Measurements from ENCODE around the gene SFMBT1.

Gene SFMBT1

GRCh38 chr3:52879581-52879980 is 166.3 kb downstream of the SFMBT1 start:
- DNase-seq: no peak

- no peak for DNase-seq
Observed at GRCh38 chr3:52879090-52879489, 166.8 kb downstream of the SFMBT1 start.

GRCh38 chr3:52877085-52877484 is 168.8 kb downstream of the SFMBT1 start:
- DNase-seq: no peak

- no peak for DNase-seq
Observed at GRCh38 chr3:52874864-52875587, 170.8 kb downstream of the SFMBT1 start.

GRCh38 chr3:52874160-52874701 is 171.6 kb downstream of the SFMBT1 start:
- no peak for DNase-seq

- DNase-seq: no peak
Observed at GRCh38 chr3:52873433-52874159, 172.3 kb downstream of the SFMBT1 start.

GRCh38 chr3:52872245-52872644 is 173.6 kb downstream of the SFMBT1 start:
- DNase-seq: no peak

GRCh38 chr3:52871761-52872160 is 174.1 kb downstream of the SFMBT1 start:
- no peak for DNase-seq

- no peak for DNase-seq
Observed at GRCh38 chr3:52870471-52870870, 175.4 kb downstream of the SFMBT1 start.

- DNase-seq: no peak
Observed at GRCh38 chr3:52866427-52866826, 179.4 kb downstream of the SFMBT1 start.

GRCh38 chr3:52865994-52866393 is 179.9 kb downstream of the SFMBT1 start:
- DNase-seq: no peak

GRCh38 chr3:52860424-52860768 is 185.5 kb downstream of the SFMBT1 start:
- no peak for DNase-seq

- no peak for DNase-seq
Observed at GRCh38 chr3:52859686-52860423, 186.0 kb downstream of the SFMBT1 start.

GRCh38 chr3:52857864-52858263 is 188.0 kb downstream of the SFMBT1 start:
- no peak for DNase-seq

GRCh38 chr3:52857133-52857532 is 188.7 kb downstream of the SFMBT1 start:
- DNase-seq: no peak

GRCh38 chr3:52856666-52857065 is 189.2 kb downstream of the SFMBT1 start:
- DNase-seq: no peak

- DNase-seq: no peak
Observed at GRCh38 chr3:52854013-52854412, 191.9 kb downstream of the SFMBT1 start.
